ENCODE data around the gene SYAP1.
"Not testable (repeated sequence)": the region's sequence is repeated elsewhere in the genome, so short reads cannot be mapped to it uniquely, and the experiment has no call there.

The SYAP1 gene

GRCh38 chrX:16770970-16771482 is 51.6 kb downstream of the SYAP1 start:
- TF ChIP-seq CTCF (conservative IDR thresholded peaks at IDR 0.05; ENCODE audit: low read length), result no peak
- H3K4me3 ChIP-seq (ENCODE audit: low read length), result no peak overlapping the region
- no peak for DNase-seq (ENCODE audit: low read depth)

GRCh38 chrX:16771483-16772398 is 52.3 kb downstream of the SYAP1 start:
- no peak for TF ChIP-seq CTCF (conservative IDR thresholded peaks at IDR 0.05; ENCODE audit: low read length)
- H3K4me3 ChIP-seq (ENCODE audit: low read length), result no peak overlapping the region

GRCh38 chrX:16772460-16772859 is 53.0 kb downstream of the SYAP1 start:
- no peak for DNase-seq (ENCODE audit: low read depth)
- no peak overlapping the region for H3K4me3 ChIP-seq (ENCODE audit: low read length)
- TF ChIP-seq CTCF (conservative IDR thresholded peaks at IDR 0.05; ENCODE audit: low read length), result no peak

More at GRCh38 chrX:16771483-16772398, 52.3 kb downstream of the SYAP1 start:
- DNase-seq (ENCODE audit: low read depth), result peak; percentile 1

GRCh38 chrX:16774746-16775145 is 55.3 kb downstream of the SYAP1 start:
- H3K4me3 ChIP-seq (ENCODE audit: low read length), result no peak overlapping the region
- TF ChIP-seq CTCF (conservative IDR thresholded peaks at IDR 0.05; ENCODE audit: low read length), result no peak
- DNase-seq (ENCODE audit: low read depth), result no peak

GRCh38 chrX:16778545-16778944 is 59.1 kb downstream of the SYAP1 start:
- TF ChIP-seq CTCF (conservative IDR thresholded peaks at IDR 0.05; ENCODE audit: low read length), result no peak
- DNase-seq (ENCODE audit: low read depth), result peak; percentile 35

GRCh38 chrX:16778993-16779392 is 59.6 kb downstream of the SYAP1 start:
- no peak overlapping the region for H3K4me3 ChIP-seq (ENCODE audit: low read length)
- no peak for DNase-seq (ENCODE audit: low read depth)
- TF ChIP-seq CTCF (conservative IDR thresholded peaks at IDR 0.05; ENCODE audit: low read length), result no peak

More at GRCh38 chrX:16778545-16778944, 59.1 kb downstream of the SYAP1 start:
- no peak overlapping the region for H3K4me3 ChIP-seq (ENCODE audit: low read length)

GRCh38 chrX:16779815-16780214 is 60.4 kb downstream of the SYAP1 start:
- DNase-seq (ENCODE audit: low read depth); H3K4me3 ChIP-seq (ENCODE audit: low read length): not testable (repeated sequence)
